ENCODE measurements around the gene IGSF9B.

- TF ChIP-seq CTCF (IDR thresholded peaks at IDR 0.05) (no peak), EZH2 (IDR thresholded peaks at IDR 0.05) (no peak), EZH2phosphoT487 (IDR thresholded peaks at IDR 0.05) (no peak)
Measured at GRCh38 chr11:133889893-133890292, 66.9 kb downstream of the IGSF9B start.

Measured in neural progenitor cell (in vitro differentiated cells).